Activated naive CD4-positive, alpha-beta T cell treated with anti-CD3 and anti-CD28 coated beads for 36 hours (primary cell): Measurements from ENCODE around the gene LAS1L. TPM values are rescaled to one million over a fixed set of nuclear protein-coding genes. Genes with fewer than 3 reads are reported as not detected.
"Not testable (repeated sequence)": the region's sequence is repeated elsewhere in the genome, so short reads cannot be mapped to it uniquely, and the experiment has no call there.

ENCODE experiments used
- CTCF ChIA-PET: fragments of 350-600 bp; sonication (Branson Sonifier 250); formaldehyde crosslinking; loops from one replicate; lab custom pipeline; 2021; ENCODE audit warnings: antibody characterized with exemption; lab: Charles Lee
- DNase-seq: peaks from one replicate; pipeline ENCODE4 v3.0.0-alpha.2; 2020
- H3K27ac Mint-ChIP-seq: one replicate; pipeline ENCODE4 v1.8.0; 2021; ENCODE audit warnings: mild to moderate bottlenecking, mixed read lengths
- H3K27me3 Mint-ChIP-seq: one replicate; pipeline ENCODE4 v1.8.0; 2021; ENCODE audit warnings: low read depth, mixed read lengths
- H3K36me3 Mint-ChIP-seq: one replicate; pipeline ENCODE4 v1.8.0; 2021; ENCODE audit warnings: low read depth, mixed read lengths
- H3K4me1 Mint-ChIP-seq: one replicate; pipeline ENCODE4 v1.8.0; 2021; ENCODE audit warnings: low read depth, mixed read lengths
- H3K4me3 Mint-ChIP-seq: one replicate; pipeline ENCODE4 v1.8.0; 2021; ENCODE audit warnings: mild to moderate bottlenecking, moderate library complexity, mixed read lengths
- H3K9me3 Mint-ChIP-seq: one replicate; pipeline ENCODE4 v1.8.0; 2021; ENCODE audit warnings: mixed read lengths
- intact Hi-C: fragments of 100-400 bp; cut with micrococcal nuclease; formaldehyde crosslinking; loops from one replicate; pipeline ENCODE4 v1.15.1; 2023
- total RNA-seq, 2 experiments: library from RNA; stranded (reverse); gene quantifications; one replicate each; pipeline ENCODE4 v1.2.3, GENCODE V29; 2021

LAS1L gene
- total RNA-seq = 10 to 100 TPM; 60.4 to 61.1 TPM

- peak within 1 kb of the TSS; percentile 96 for H3K4me3 Mint-ChIP-seq
- H3K27ac Mint-ChIP-seq = peak within 1 kb of the TSS; percentile 89
- CTCF ChIA-PET = no interaction called here
- no peaks in the 10 kb centered on the region for H3K27me3 Mint-ChIP-seq
- intact Hi-C loops = loop anchor here (1.0 to 10.0 kb wide), 8 partner anchors 60 to 1972 kb away; partner anchors contain the start of genes AMER1, MTMR8, ZC3H12B and ZC4H2
- peaks cover 6% of the 10 kb centered on the region for H3K36me3 Mint-ChIP-seq
- no peaks in the 10 kb centered on the region for H3K9me3 Mint-ChIP-seq
- peaks cover 16% of the 10 kb centered on the region for H3K4me1 Mint-ChIP-seq
- peak; percentile 93 for DNase-seq
Observed at GRCh38 chrX:65534450-65535292, at the start of gene LAS1L. TSS of gene LAS1L (minus strand) at chrX:65534787. CDS start at chrX:65534715, 72 bp downstream.

- DNase-seq = no peak
- H3K4me1 Mint-ChIP-seq = peaks cover 6% of the 10 kb centered on the region
- no peaks in the 10 kb centered on the region for H3K27me3 Mint-ChIP-seq
- intact Hi-C loops = loop anchor here (1.0 kb wide), 5 partner anchors 404 to 1147 kb away; no protein-coding TSS in a partner anchor
- no peaks in the 10 kb centered on the region for H3K36me3 Mint-ChIP-seq
- CTCF ChIA-PET = interaction anchor here (0.6 to 1.7 kb wide), 7 partner anchors 55 to 1147 kb away, joined by 3 to 7 read pairs (median 4); no protein-coding TSS in a partner anchor
- H3K4me3 Mint-ChIP-seq = no peak overlapping the region
- H3K9me3 Mint-ChIP-seq = no peaks in the 10 kb centered on the region
- H3K27ac Mint-ChIP-seq = no peak overlapping the region
Observed at GRCh38 chrX:65582450-65583082, 48.0 kb upstream of the LAS1L start.

- H3K27ac Mint-ChIP-seq = no peak overlapping the region
- CTCF ChIA-PET = interaction anchor here (0.6 to 1.7 kb wide), 9 partner anchors 54 to 1151 kb away, joined by 3 to 7 read pairs (median 3); no protein-coding TSS in a partner anchor
Observed at GRCh38 chrX:65581661-65582339, 47.2 kb upstream of the LAS1L start.

DNA sequence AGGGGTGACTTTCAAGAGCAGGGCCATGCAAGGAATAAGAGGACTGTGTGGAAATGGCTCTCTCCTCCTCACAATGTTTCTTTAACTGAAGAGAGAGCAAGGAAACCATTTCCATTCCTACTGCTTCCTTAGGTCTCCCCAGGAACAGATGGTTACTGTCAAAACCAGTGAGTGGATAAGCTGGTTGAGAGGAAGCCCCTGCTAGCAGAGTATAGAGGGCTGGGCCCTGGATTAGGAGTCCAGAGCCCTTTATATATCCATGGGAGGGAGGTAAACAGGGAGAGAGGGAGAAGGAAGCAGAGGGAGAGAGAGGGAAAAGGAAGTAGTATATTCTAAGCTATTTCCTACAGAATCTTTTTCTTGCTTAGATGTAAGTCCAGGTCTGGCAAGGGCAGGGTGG, 43.8 kb upstream of the LAS1L start:
- CTCF ChIA-PET = interaction anchor here (0.6 kb wide), 1 partner anchor 532 kb away, joined by 3 read pairs; no protein-coding TSS in a partner anchor
- Mint-ChIP-seq H3K36me3 (no peaks in the 10 kb centered on the region), H3K4me3 (no peak overlapping the region), H3K27ac (no peak overlapping the region), H3K4me1 (peaks cover 6% of the 10 kb centered on the region), H3K27me3 (no peaks in the 10 kb centered on the region), H3K9me3 (no peaks in the 10 kb centered on the region)
- intact Hi-C loops = no loop called here
- DNase-seq = no peak

More at GRCh38 chrX:65581661-65582339, 47.2 kb upstream of the LAS1L start:
- Mint-ChIP-seq H3K9me3 (no peaks in the 10 kb centered on the region), H3K4me1 (peaks cover 6% of the 10 kb centered on the region), H3K27me3 (no peaks in the 10 kb centered on the region), H3K36me3 (no peaks in the 10 kb centered on the region), H3K4me3 (no peak overlapping the region)
- peak; percentile 69 for DNase-seq
- intact Hi-C loops = loop anchor here (1.0 kb wide), 5 partner anchors 405 to 1148 kb away; no protein-coding TSS in a partner anchor

GRCh38 chrX:65576160-65576559, 41.6 kb upstream of the LAS1L start:
- H3K27me3 Mint-ChIP-seq = no peaks in the 10 kb centered on the region
- no peaks in the 10 kb centered on the region for H3K9me3 Mint-ChIP-seq
- intact Hi-C loops = no loop called here
- no peak for DNase-seq
- H3K36me3 Mint-ChIP-seq = no peaks in the 10 kb centered on the region
- CTCF ChIA-PET = no interaction called here
- H3K4me3 Mint-ChIP-seq = no peak overlapping the region
- H3K27ac Mint-ChIP-seq = no peak overlapping the region
- no peaks in the 10 kb centered on the region for H3K4me1 Mint-ChIP-seq

DNA sequence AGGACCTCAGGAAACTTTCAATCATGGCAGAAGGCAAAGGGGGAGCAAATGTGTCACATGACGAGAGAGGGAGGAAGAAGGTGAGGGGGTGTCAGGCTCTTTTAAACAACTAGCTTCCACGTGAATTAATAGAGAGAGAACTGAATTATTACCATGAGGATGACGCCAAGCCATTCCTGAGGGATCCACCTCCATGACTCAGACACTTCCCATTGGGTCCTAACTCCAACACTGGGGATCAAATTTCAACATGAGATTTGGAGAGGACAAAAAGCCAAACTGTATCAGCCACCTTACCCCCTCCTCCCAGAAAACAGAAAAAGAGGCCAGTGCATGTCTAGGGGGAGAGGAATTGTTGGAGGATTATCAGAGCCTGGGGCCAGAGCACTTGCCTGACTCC, 40.4 kb upstream of the LAS1L start:
- Mint-ChIP-seq H3K27me3 (no peaks in the 10 kb centered on the region), H3K27ac (no peak overlapping the region), H3K9me3 (no peaks in the 10 kb centered on the region), H3K36me3 (no peaks in the 10 kb centered on the region), H3K4me3 (no peak overlapping the region), H3K4me1 (no peaks in the 10 kb centered on the region)
- CTCF ChIA-PET = no interaction called here
- intact Hi-C loops = no loop called here
- DNase-seq = no peak

DNA sequence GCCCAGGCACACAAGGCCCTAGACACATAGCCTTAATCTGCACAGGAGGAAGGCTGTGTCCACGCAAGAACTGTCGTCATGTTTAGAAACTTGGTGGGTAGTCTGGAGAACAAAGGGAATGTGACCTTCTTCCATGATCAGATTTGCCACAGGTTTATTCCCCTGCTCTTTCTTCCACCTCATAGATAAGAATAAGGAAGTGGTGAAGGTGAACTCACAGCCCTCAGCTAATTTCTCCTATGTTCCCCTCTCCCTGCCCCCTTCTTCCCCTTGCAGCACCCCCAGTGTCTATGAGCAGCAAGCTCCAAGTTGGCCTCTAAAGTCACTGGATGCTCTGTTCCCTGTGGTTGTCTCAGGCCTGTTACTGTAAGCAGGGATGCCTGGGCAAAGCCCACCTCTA, 39.8 kb upstream of the LAS1L start:
- intact Hi-C loops = no loop called here
- Mint-ChIP-seq H3K9me3 (no peaks in the 10 kb centered on the region), H3K4me1 (no peaks in the 10 kb centered on the region), H3K4me3 (no peak overlapping the region), H3K36me3 (no peaks in the 10 kb centered on the region), H3K27me3 (no peaks in the 10 kb centered on the region), H3K27ac (no peak overlapping the region)
- DNase-seq = no peak
- CTCF ChIA-PET = no interaction called here

- no peak overlapping the region for H3K4me3 Mint-ChIP-seq
- H3K36me3 Mint-ChIP-seq = no peaks in the 10 kb centered on the region
- H3K9me3 Mint-ChIP-seq = no peaks in the 10 kb centered on the region
- no peaks in the 10 kb centered on the region for H3K27me3 Mint-ChIP-seq
- no peak for DNase-seq
- no peaks in the 10 kb centered on the region for H3K4me1 Mint-ChIP-seq
- no peak overlapping the region for H3K27ac Mint-ChIP-seq
- CTCF ChIA-PET = no interaction called here
- intact Hi-C loops = no loop called here
Observed at GRCh38 chrX:65572971-65573370, 38.4 kb upstream of the LAS1L start.

- CTCF ChIA-PET, H3K27me3 Mint-ChIP-seq, DNase-seq, H3K27ac Mint-ChIP-seq, H3K4me1 Mint-ChIP-seq, H3K4me3 Mint-ChIP-seq, intact Hi-C loops, H3K9me3 Mint-ChIP-seq, H3K36me3 Mint-ChIP-seq: not testable (repeated sequence)
Observed at GRCh38 chrX:65562850-65563249, 28.3 kb upstream of the LAS1L start.

GRCh38 chrX:65551489-65552339, 17.1 kb upstream of the LAS1L start:
- Mint-ChIP-seq H3K4me1 (no peaks in the 10 kb centered on the region), H3K27ac (no peak overlapping the region), H3K9me3 (peaks cover 2% of the 10 kb centered on the region), H3K27me3 (no peaks in the 10 kb centered on the region), H3K4me3 (no peak overlapping the region), H3K36me3 (no peaks in the 10 kb centered on the region)
- DNase-seq = no peak
- CTCF ChIA-PET = no interaction called here
- intact Hi-C loops = no loop called here

DNA sequence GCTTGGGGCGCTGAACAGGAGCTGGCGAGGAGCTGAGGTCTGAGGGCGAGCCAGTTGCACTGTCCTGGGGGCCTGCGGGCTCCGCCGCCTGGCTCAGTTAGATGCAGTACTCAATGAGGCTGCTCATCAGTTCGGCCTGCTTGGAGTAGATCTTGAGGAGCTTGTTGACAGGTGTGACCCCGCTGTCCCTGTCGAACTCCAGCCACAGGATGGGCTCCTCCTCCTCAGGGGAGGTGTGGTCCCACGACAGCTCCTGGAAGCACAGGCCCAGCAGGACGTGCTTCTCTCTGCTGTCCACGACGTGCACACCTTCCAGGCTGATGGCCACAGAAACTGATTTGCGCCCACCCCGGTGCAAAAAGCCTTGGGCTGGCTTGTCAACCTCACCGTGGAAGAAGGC, 16.5 kb upstream of the LAS1L start:
- CTCF ChIA-PET = no interaction called here
- Mint-ChIP-seq H3K4me3 (no peak overlapping the region), H3K27ac (no peak overlapping the region)

More for the DNA sequence above, 16.5 kb upstream of the LAS1L start:
- Mint-ChIP-seq H3K9me3 (peaks cover 2% of the 10 kb centered on the region), H3K4me1 (no peaks in the 10 kb centered on the region), H3K27me3 (no peaks in the 10 kb centered on the region), H3K36me3 (no peaks in the 10 kb centered on the region)
- intact Hi-C loops = no loop called here
- no peak for DNase-seq
